ENCODE results near the gene HBEGF. TPM values are rescaled to one million over a fixed set of nuclear protein-coding genes. Genes with fewer than 3 reads are reported as not detected.
A peak's percentile ranks its signal among the peaks of the same experiment; 100 is the strongest.

HBEGF gene
- total and polyA plus RNA-seq, 7 experiments from 2014 or later: 0.35 to 95.5 (median 11.6) TPM; not detected in 2

GRCh38 chr5:140362875-140363630 lies 16.6 kb upstream of the HBEGF start:
- H3K9me3 ChIP-seq (ENCODE audit: control insufficient read depth in 2 of 3, low read length in 3 of 3): no peaks in the 10 kb centered on the region
- ATAC-seq (peak; percentile 95), DNase-seq (peak; percentile 59 to 90 (median 77))
- H3K27ac ChIP-seq (ENCODE audit: low read depth, low read length): no peak overlapping the region
- Mint-ChIP-seq H3K36me3 (no peaks in the 10 kb centered on the region), H3K4me3 (peak overlapping the region; percentile 54 to 83 (median 73)), H3K27me3 (peaks cover 0 to 5% (median 0%) of the 10 kb centered on the region in 5 donors), H3K9me3 (peaks cover 0 to 2% (median 0%) of the 10 kb centered on the region in 11 donors), H3K4me1 (peaks cover 0 to 5% (median 4%) of the 10 kb centered on the region in 7 donors), H3K27ac (no peak overlapping the region)
- ChIA-PET POLR2A (no interaction called here), CTCF (interaction anchor here (0.6 to 2.1 kb wide), 14 partner anchors 10 to 357 kb away, joined by 3 to 8 read pairs (median 4); no protein-coding TSS in a partner anchor)
- H3K4me1 ChIP-seq (ENCODE audit: control insufficient read depth in 2 of 2, insufficient read depth in 2 of 2, low read length in 2 of 2): peaks cover 0 to 4% of the 10 kb centered on the region in 2 donors
- no peaks in the 10 kb centered on the region for H3K27me3 ChIP-seq (ENCODE audit: control insufficient read depth in 2 of 2, insufficient read depth in 2 of 2, low read length in 2 of 2)
- H3K36me3 ChIP-seq (ENCODE audit: control insufficient read depth in 2 of 3, insufficient read depth in 3 of 3, low read length in 3 of 3): no peaks in the 10 kb centered on the region
- intact Hi-C loops (cut with micrococcal nuclease): loop anchor here (1.0 to 10.0 kb wide), 6 partner anchors 38 to 682 kb away; partner anchors contain the start of genes ANKHD1 (in 1 of the 2) and TMCO6 (in 1 of the 2)
- peak overlapping the region; percentile 57 for H3K4me3 ChIP-seq (ENCODE audit: low read length)

- intact Hi-C loops (cut with micrococcal nuclease): loop anchor here (2.0 to 10.0 kb wide), 4 partner anchors 272 to 682 kb away; partner anchors contain the start of gene TMCO6 (in 1 of the 2)
- H3K36me3 ChIP-seq (ENCODE audit: control insufficient read depth in 2 of 3, insufficient read depth in 3 of 3, low read length in 3 of 3): no peaks in the 10 kb centered on the region
- no peak for DNase-seq
- Mint-ChIP-seq H3K36me3 (no peaks in the 10 kb centered on the region), H3K9me3 (peaks cover 0 to 2% (median 0%) of the 10 kb centered on the region in 11 donors), H3K4me1 (peaks cover 6 to 13% (median 10%) of the 10 kb centered on the region in 7 donors), H3K4me3 (no peak overlapping the region), H3K27ac (no peak overlapping the region), H3K27me3 (peaks cover 0 to 10% (median 0%) of the 10 kb centered on the region in 5 donors)
- H3K4me3 ChIP-seq (ENCODE audit: low read length): no peak overlapping the region
- no peak overlapping the region for H3K27ac ChIP-seq (ENCODE audit: low read depth, low read length)
- ChIA-PET CTCF (interaction anchor here (0.6 to 0.8 kb wide), 2 partner anchors 9 to 332 kb away, joined by 3 read pairs; no protein-coding TSS in a partner anchor), POLR2A (no interaction called here)
- H3K9me3 ChIP-seq (ENCODE audit: control insufficient read depth in 2 of 3, low read length in 3 of 3): no peaks in the 10 kb centered on the region
- no peak for ATAC-seq
- H3K27me3 ChIP-seq (ENCODE audit: control insufficient read depth in 2 of 2, insufficient read depth in 2 of 2, low read length in 2 of 2): no peaks in the 10 kb centered on the region
- peaks cover 6 to 11% of the 10 kb centered on the region in 2 donors for H3K4me1 ChIP-seq (ENCODE audit: control insufficient read depth in 2 of 2, insufficient read depth in 2 of 2, low read length in 2 of 2)
Observed at GRCh38 chr5:140362311-140362710, 15.9 kb upstream of the HBEGF start.

- POLR2A ChIA-PET: no interaction called here
- no peak overlapping the region for H3K27ac ChIP-seq (ENCODE audit: low read depth, low read length)
- Mint-ChIP-seq H3K9me3 (peaks cover 0 to 2% (median 0%) of the 10 kb centered on the region in 11 donors), H3K36me3 (no peaks in the 10 kb centered on the region), H3K27ac (no peak overlapping the region), H3K4me3 (no peak overlapping the region), H3K4me1 (peaks cover 7 to 16% (median 12%) of the 10 kb centered on the region in 7 donors), H3K27me3 (peaks cover 0 to 10% (median 0%) of the 10 kb centered on the region in 5 donors)
- H3K4me3 ChIP-seq (ENCODE audit: low read length): no peak overlapping the region
- no peaks in the 10 kb centered on the region for H3K9me3 ChIP-seq (ENCODE audit: control insufficient read depth in 2 of 3, low read length in 3 of 3)
- intact Hi-C loops (cut with micrococcal nuclease): loop anchor here (2.0 to 10.0 kb wide), 4 partner anchors 273 to 683 kb away; partner anchors contain the start of gene TMCO6 (in 1 of the 2)
- no peak for ATAC-seq
- CTCF ChIA-PET: interaction anchor here (0.6 to 0.8 kb wide), 2 partner anchors 9 to 331 kb away, joined by 3 read pairs; no protein-coding TSS in a partner anchor
- H3K27me3 ChIP-seq (ENCODE audit: control insufficient read depth in 2 of 2, insufficient read depth in 2 of 2, low read length in 2 of 2): no peaks in the 10 kb centered on the region
- H3K4me1 ChIP-seq (ENCODE audit: control insufficient read depth in 2 of 2, insufficient read depth in 2 of 2, low read length in 2 of 2): peaks cover 8 to 12% of the 10 kb centered on the region in 2 donors
- no peak for DNase-seq
- no peaks in the 10 kb centered on the region for H3K36me3 ChIP-seq (ENCODE audit: control insufficient read depth in 2 of 3, insufficient read depth in 3 of 3, low read length in 3 of 3)
Observed at GRCh38 chr5:140361901-140362300, 15.5 kb upstream of the HBEGF start.

GRCh38 chr5:140360681-140361479 lies 14.5 kb upstream of the HBEGF start:
- CTCF ChIA-PET: interaction anchor here (0.7 to 1.2 kb wide), 7 partner anchors 9 to 362 kb away, joined by 3 to 8 read pairs (median 3); no protein-coding TSS in a partner anchor

GRCh38 chr5:140360101-140360500 lies 13.7 kb upstream of the HBEGF start, which contains the start of gene SLC4A9:
SLC4A9 (plus strand) TSS chr5:140360194; CDS start chr5:140360237, 43 bp downstream.
- Histone ChIP-seq H3K27ac (ENCODE audit: low read depth, low read length) (no peak within 1 kb of the TSS), H3K27me3 (ENCODE audit: control insufficient read depth in 2 of 2, insufficient read depth in 2 of 2, low read length in 2 of 2) (no peaks in the 10 kb centered on the region), H3K36me3 (ENCODE audit: control insufficient read depth in 2 of 3, insufficient read depth in 3 of 3, low read length in 3 of 3) (no peaks in the 10 kb centered on the region), H3K4me3 (ENCODE audit: low read length) (no peak within 1 kb of the TSS), H3K4me1 (ENCODE audit: control insufficient read depth in 2 of 2, insufficient read depth in 2 of 2, low read length in 2 of 2) (peaks cover 8 to 12% of the 10 kb centered on the region in 2 donors), H3K9me3 (ENCODE audit: control insufficient read depth in 2 of 3, low read length in 3 of 3) (no peaks in the 10 kb centered on the region)
- intact Hi-C loops (cut with micrococcal nuclease): loop anchor here in 1 of 2 donors (10.0 kb wide), 1 partner anchor 685 kb away; no protein-coding TSS in a partner anchor
- ATAC-seq (no peak), DNase-seq (no peak)
- peaks cover 7 to 20% (median 12%) of the 10 kb centered on the region in 7 donors for H3K4me1 Mint-ChIP-seq
- ChIA-PET POLR2A (no interaction called here), CTCF (interaction anchor here (0.7 to 1.3 kb wide), 7 partner anchors 11 to 363 kb away, joined by 3 to 8 read pairs (median 3); partner anchors contain the start of gene PFDN1)
- no peak within 1 kb of the TSS for H3K4me3 Mint-ChIP-seq
- no peaks in the 10 kb centered on the region for H3K36me3 Mint-ChIP-seq
- no peak within 1 kb of the TSS for H3K27ac Mint-ChIP-seq
- H3K9me3 Mint-ChIP-seq: peaks cover 0 to 2% (median 0%) of the 10 kb centered on the region in 11 donors
- H3K27me3 Mint-ChIP-seq: peaks cover 0 to 10% (median 0%) of the 10 kb centered on the region in 5 donors

More at GRCh38 chr5:140360681-140361479, 14.5 kb upstream of the HBEGF start:
- Histone ChIP-seq H3K9me3 (ENCODE audit: control insufficient read depth in 2 of 3, low read length in 3 of 3) (no peaks in the 10 kb centered on the region), H3K27me3 (ENCODE audit: control insufficient read depth in 2 of 2, insufficient read depth in 2 of 2, low read length in 2 of 2) (no peaks in the 10 kb centered on the region), H3K36me3 (ENCODE audit: control insufficient read depth in 2 of 3, insufficient read depth in 3 of 3, low read length in 3 of 3) (no peaks in the 10 kb centered on the region), H3K27ac (ENCODE audit: low read depth, low read length) (no peak overlapping the region), H3K4me3 (ENCODE audit: low read length) (no peak overlapping the region), H3K4me1 (ENCODE audit: control insufficient read depth in 2 of 2, insufficient read depth in 2 of 2, low read length in 2 of 2) (peaks cover 8 to 12% of the 10 kb centered on the region in 2 donors)
- Mint-ChIP-seq H3K9me3 (peaks cover 0 to 2% (median 0%) of the 10 kb centered on the region in 11 donors), H3K27ac (no peak overlapping the region), H3K36me3 (no peaks in the 10 kb centered on the region), H3K27me3 (peaks cover 0 to 10% (median 0%) of the 10 kb centered on the region in 5 donors), H3K4me3 (no peak overlapping the region), H3K4me1 (peaks cover 7 to 20% (median 12%) of the 10 kb centered on the region in 7 donors)
- intact Hi-C loops (cut with micrococcal nuclease): loop anchor here in 1 of 2 donors (10.0 kb wide), 1 partner anchor 684 kb away; no protein-coding TSS in a partner anchor
- POLR2A ChIA-PET: no interaction called here
- ATAC-seq (no peak), DNase-seq (no peak)

All from naive thymus-derived CD4-positive, alpha-beta T cell (primary cell).